ENCODE measurements around the gene CDO1.

GRCh38 chr5:115857057-115857479 is 40.6 kb upstream of the CDO1 start:
- no peak for TF ChIP-seq EZH2 (IDR thresholded peaks at IDR 0.05; ENCODE audit: borderline replicate concordance, low read length)
- TF ChIP-seq, protein P1, sequence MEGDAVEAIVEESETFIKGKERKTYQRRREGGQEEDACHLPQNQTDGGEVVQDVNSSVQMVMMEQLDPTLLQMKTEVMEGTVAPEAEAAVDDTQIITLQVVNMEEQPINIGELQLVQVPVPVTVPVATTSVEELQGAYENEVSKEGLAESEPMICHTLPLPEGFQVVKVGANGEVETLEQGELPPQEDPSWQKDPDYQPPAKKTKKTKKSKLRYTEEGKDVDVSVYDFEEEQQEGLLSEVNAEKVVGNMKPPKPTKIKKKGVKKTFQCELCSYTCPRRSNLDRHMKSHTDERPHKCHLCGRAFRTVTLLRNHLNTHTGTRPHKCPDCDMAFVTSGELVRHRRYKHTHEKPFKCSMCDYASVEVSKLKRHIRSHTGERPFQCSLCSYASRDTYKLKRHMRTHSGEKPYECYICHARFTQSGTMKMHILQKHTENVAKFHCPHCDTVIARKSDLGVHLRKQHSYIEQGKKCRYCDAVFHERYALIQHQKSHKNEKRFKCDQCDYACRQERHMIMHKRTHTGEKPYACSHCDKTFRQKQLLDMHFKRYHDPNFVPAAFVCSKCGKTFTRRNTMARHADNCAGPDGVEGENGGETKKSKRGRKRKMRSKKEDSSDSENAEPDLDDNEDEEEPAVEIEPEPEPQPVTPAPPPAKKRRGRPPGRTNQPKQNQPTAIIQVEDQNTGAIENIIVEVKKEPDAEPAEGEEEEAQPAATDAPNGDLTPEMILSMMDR (IDR thresholded peaks at IDR 0.05; ENCODE audit: low read length), result no peak
